H9 (cell line): Measurements from ENCODE around the gene FLT1. TPM values are rescaled to one million over a fixed set of nuclear protein-coding genes. Genes with fewer than 3 reads are reported as not detected.
A peak's percentile ranks its signal among the peaks of the same experiment; 100 is the strongest.

ENCODE experiments used
- DNase-seq: peaks from one replicate; pipeline ENCODE4 v3.0.0-alpha.2; 2017
- H2AFZ ChIP-seq: one replicate; pipeline ENCODE4 v1.6.1; 2013; ENCODE audit warnings: mild to moderate bottlenecking, low read length, control low read depth, moderate library complexity
- H2AK5ac ChIP-seq: 2 replicates; pipeline ENCODE4 v1.6.1; 2013; ENCODE audit warnings: low read length, control low read depth, mixed read lengths; ENCODE audit not compliant: insufficient read length
- H2BK120ac ChIP-seq: one replicate; pipeline ENCODE4 v1.6.1; 2013; ENCODE audit warnings: low read depth, mild to moderate bottlenecking, low read length, control low read depth, inconsistent platforms; ENCODE audit not compliant: poor library complexity, severe bottlenecking
- H2BK12ac ChIP-seq: 2 replicates; pipeline ENCODE4 v1.6.1; 2013; ENCODE audit warnings: low read length, control low read depth, mixed read lengths, low read depth; ENCODE audit not compliant: insufficient read length
- H2BK15ac ChIP-seq: 2 replicates; pipeline ENCODE4 v1.6.1; 2013; ENCODE audit warnings: low read depth, low read length, control low read depth
- H2BK20ac ChIP-seq: one replicate; pipeline ENCODE4 v1.6.1; 2013; ENCODE audit warnings: low read depth, mild to moderate bottlenecking, low read length, control low read depth, inconsistent platforms; ENCODE audit not compliant: poor library complexity, severe bottlenecking
- H2BK5ac ChIP-seq: 2 replicates; pipeline ENCODE4 v1.6.1; 2013; ENCODE audit warnings: low read length, control low read depth, mixed read lengths; ENCODE audit not compliant: insufficient read length
- H3K14ac ChIP-seq: 2 replicates; pipeline ENCODE4 v1.6.1; 2013; ENCODE audit warnings: low read length, control low read depth; ENCODE audit not compliant: insufficient read depth
- H3K18ac ChIP-seq: 2 replicates; pipeline ENCODE4 v1.6.1; 2013; ENCODE audit warnings: low read depth, mild to moderate bottlenecking, mixed read lengths, low read length, control low read depth; ENCODE audit not compliant: insufficient read length
- H3K23ac ChIP-seq: 2 replicates; pipeline ENCODE4 v1.6.1; 2013; ENCODE audit warnings: low read length, control low read depth, mixed read lengths, low read depth; ENCODE audit not compliant: insufficient read length
- H3K23me2 ChIP-seq: 2 replicates; pipeline ENCODE4 v1.6.1; 2013; ENCODE audit warnings: low read depth, mild to moderate bottlenecking, mixed read lengths, low read length, control low read depth; ENCODE audit not compliant: insufficient read length, poor library complexity, severe bottlenecking
- H3K27ac ChIP-seq: 2 replicates; pipeline ENCODE4 v1.5.1; 2013; ENCODE audit warnings: low read length, control low read depth, mixed read lengths, low read depth; ENCODE audit not compliant: insufficient read length
- H3K27me3 ChIP-seq: 2 replicates; pipeline ENCODE4 v1.6.1; 2013; ENCODE audit warnings: low read length, control low read depth, inconsistent platforms; ENCODE audit not compliant: insufficient read depth
- H3K4ac ChIP-seq: 2 replicates; pipeline ENCODE4 v1.6.1; 2013; ENCODE audit warnings: low read depth, mild to moderate bottlenecking, control low read depth, inconsistent platforms, low read length, moderate library complexity
- H3K4me1 ChIP-seq: 2 replicates; pipeline ENCODE4 v1.6.1; 2013; ENCODE audit warnings: low read length, control low read depth, inconsistent platforms; ENCODE audit not compliant: insufficient read depth
- H3K4me2 ChIP-seq: 2 replicates; pipeline ENCODE4 v1.6.1; 2013; ENCODE audit warnings: low read length, control low read depth, mixed read lengths; ENCODE audit not compliant: insufficient read length, insufficient read depth
- H3K56ac ChIP-seq: 2 replicates; pipeline ENCODE4 v1.6.1; 2013; ENCODE audit warnings: low read depth, mild to moderate bottlenecking, mixed read lengths, low read length, control low read depth; ENCODE audit not compliant: insufficient read length
- H3K79me1 ChIP-seq: 2 replicates; pipeline ENCODE4 v1.6.1; 2013; ENCODE audit warnings: low read depth, mild to moderate bottlenecking, moderate library complexity, low read length, control low read depth, inconsistent platforms; ENCODE audit not compliant: insufficient read depth, poor library complexity, severe bottlenecking
- H3K79me2 ChIP-seq: 2 replicates; pipeline ENCODE4 v1.6.1; 2013; ENCODE audit warnings: low read length, control low read depth, inconsistent platforms; ENCODE audit not compliant: insufficient read depth
- H3K9ac ChIP-seq: 2 replicates; pipeline ENCODE4 v1.6.1; 2013; ENCODE audit warnings: low read length, control low read depth, mixed read lengths; ENCODE audit not compliant: insufficient read length; ENCODE audit errors: extremely low read depth
- H3K9me3 ChIP-seq: one replicate; pipeline ENCODE4 v1.6.1; 2013; ENCODE audit warnings: low read depth, low read length, inconsistent platforms; ENCODE audit not compliant: control insufficient read depth
- H3T11ph ChIP-seq: one replicate; pipeline ENCODE4 v1.6.1; 2013; ENCODE audit warnings: mild to moderate bottlenecking, low read length, control low read depth, inconsistent platforms
- H4K20me1 ChIP-seq: one replicate; pipeline ENCODE4 v1.6.1; 2013; ENCODE audit not compliant: control insufficient read depth, insufficient read length, insufficient read depth
- H4K5ac ChIP-seq: 2 replicates; pipeline ENCODE4 v1.6.1; 2013; ENCODE audit warnings: low read depth, mild to moderate bottlenecking, mixed read lengths, low read length, control low read depth; ENCODE audit not compliant: insufficient read length
- H4K8ac ChIP-seq: replicated peaks from 2 replicates; pipeline ENCODE4 v1.6.1; 2013; ENCODE audit warnings: low read length, control low read depth, mixed read lengths, low read depth; ENCODE audit not compliant: insufficient read length
- H4K91ac ChIP-seq: 2 replicates; pipeline ENCODE4 v1.6.1; 2013; ENCODE audit warnings: low read depth, mild to moderate bottlenecking, moderate library complexity, mixed read lengths, low read length, control low read depth; ENCODE audit not compliant: insufficient read length
- H3K27ac Mint-ChIP-seq, 3 experiments: 2 replicates in 2 of 3; 3 replicates in 1 of 3; pipeline ENCODE4 v1.8.0; 2020 to 2021; ENCODE audit warnings: mixed read lengths in 3 of 3, mild to moderate bottlenecking in 1 of 3, moderate library complexity in 1 of 3
- H3K27me3 Mint-ChIP-seq: 2 replicates; pipeline ENCODE4 v1.8.0; 2021; ENCODE audit warnings: low read depth, mild to moderate bottlenecking, moderate library complexity, mixed read lengths
- H3K36me3 Mint-ChIP-seq, 3 experiments: 2 replicates in 2 of 3; 3 replicates in 1 of 3; pipeline ENCODE4 v1.8.0; 2020 to 2021; ENCODE audit warnings: low read depth in 3 of 3, mixed read lengths in 3 of 3; ENCODE audit not compliant: insufficient read depth in 1 of 3
- H3K4me1 Mint-ChIP-seq, 2 experiments: 2 replicates each; pipeline ENCODE4 v1.8.0; 2020; ENCODE audit warnings: mixed read lengths in 2 of 2
- H3K4me3 Mint-ChIP-seq, 2 experiments: 2 replicates in 1 of 2; 3 replicates in 1 of 2; pipeline ENCODE4 v1.8.0; 2020 to 2021; ENCODE audit warnings: mild to moderate bottlenecking in 2 of 2, mixed read lengths in 2 of 2, moderate library complexity in 1 of 2
- H3K9me3 Mint-ChIP-seq, 2 experiments: 2 replicates in 1 of 2; 3 replicates in 1 of 2; pipeline ENCODE4 v1.8.0; 2020; ENCODE audit warnings: mild to moderate bottlenecking in 2 of 2, mixed read lengths in 2 of 2, moderate library complexity in 1 of 2
- WGBS: extraction: QIAGEN DNeasy Blood & Tissue Kit; methylation state at CpG from one replicate; pipeline ENCODE4 v1.1.7; 2013; ENCODE audit warnings: missing lambda C conversion rate, low lambda C conversion rate, mixed read lengths; ENCODE audit not compliant: insufficient read length; ENCODE audit errors: extremely low coverage; 5-methylcytosine and 5-hydroxymethylcytosine counted together
- total RNA-seq: library from RNA; stranded (reverse); gene quantifications from 2 replicates; pipeline ENCODE4 v1.2.1, GENCODE V29; 2021
- TF ChIP-seq, protein P1 (sequence below): fragments of 200-600 bp; sonication (generic); conservative IDR thresholded peaks from 3 replicates; pipeline ENCODE4 v1.8.0; 2021; ENCODE audit warnings: antibody characterized with exemption, mild to moderate bottlenecking

FLT1 gene
- total RNA-seq, 1 experiment from 2014 or later: 84.1 TPM

DNA sequence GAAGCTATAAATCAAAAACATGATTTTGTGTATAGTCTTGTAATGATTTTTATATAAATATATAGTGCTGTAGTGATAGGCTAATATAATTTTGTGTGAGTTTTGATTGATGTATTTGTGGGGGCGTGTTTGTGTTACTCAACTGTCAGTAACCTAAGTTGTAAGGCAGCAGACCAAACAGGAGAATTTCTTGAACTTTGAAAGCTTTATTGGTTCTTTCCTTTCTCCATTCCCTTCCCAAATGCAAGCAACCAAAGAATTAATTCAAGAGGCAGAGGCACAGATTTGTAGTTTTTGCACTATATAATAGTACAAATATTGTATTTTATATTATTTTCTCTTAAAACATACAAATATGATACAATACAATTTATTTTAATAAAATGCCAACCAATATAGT is 109.6 kb downstream of the FLT1 start:
- H3K4me1 Mint-ChIP-seq: peaks cover 35% of the 10 kb centered on the region in 2 experiments
- no peaks in the 10 kb centered on the region for H3K79me1 ChIP-seq
- WGBS: no CpG with 5 or more reads among the region's 1 CpG

More for the DNA sequence above, 109.6 kb downstream of the FLT1 start:
- H2AK5ac ChIP-seq: no peak overlapping the region
- no peak overlapping the region for H4K91ac ChIP-seq
- no peak overlapping the region for H2AFZ ChIP-seq
- no peak overlapping the region for H2BK20ac ChIP-seq
- H4K5ac ChIP-seq: no peak overlapping the region
- H3T11ph ChIP-seq: no peak overlapping the region
- no peaks in the 10 kb centered on the region for H3K23me2 ChIP-seq
- no peak overlapping the region for H3K27ac ChIP-seq
- H3K9ac ChIP-seq: no peak overlapping the region
- H3K18ac ChIP-seq: no peak overlapping the region
- H3K9me3 ChIP-seq: no peaks in the 10 kb centered on the region
- no peak overlapping the region for H3K23ac ChIP-seq
- no peak overlapping the region for H3K4me2 ChIP-seq
- no peak overlapping the region for H2BK12ac ChIP-seq
- H3K4ac ChIP-seq: no peak overlapping the region
- H3K79me2 ChIP-seq: no peaks in the 10 kb centered on the region
- H3K27ac Mint-ChIP-seq: 0 out of 7 replicates have a peak overlapping the region, but pooled peaks of 1 of the 3 experiments have one; percentile 11
- no peaks in the 10 kb centered on the region for H3K9me3 Mint-ChIP-seq
- H3K27me3 Mint-ChIP-seq: no peaks in the 10 kb centered on the region
- H3K27me3 ChIP-seq: no peaks in the 10 kb centered on the region
- no peak overlapping the region for H2BK120ac ChIP-seq
- DNase-seq: no peak
- H3K56ac ChIP-seq: no peak overlapping the region
- H4K8ac ChIP-seq: no peak overlapping the region
- no peak overlapping the region for H2BK15ac ChIP-seq
- H3K4me1 ChIP-seq: no peaks in the 10 kb centered on the region
- no peak overlapping the region for H3K14ac ChIP-seq
- H3K4me3 Mint-ChIP-seq: no peak overlapping the region
- TF ChIP-seq, protein P1, sequence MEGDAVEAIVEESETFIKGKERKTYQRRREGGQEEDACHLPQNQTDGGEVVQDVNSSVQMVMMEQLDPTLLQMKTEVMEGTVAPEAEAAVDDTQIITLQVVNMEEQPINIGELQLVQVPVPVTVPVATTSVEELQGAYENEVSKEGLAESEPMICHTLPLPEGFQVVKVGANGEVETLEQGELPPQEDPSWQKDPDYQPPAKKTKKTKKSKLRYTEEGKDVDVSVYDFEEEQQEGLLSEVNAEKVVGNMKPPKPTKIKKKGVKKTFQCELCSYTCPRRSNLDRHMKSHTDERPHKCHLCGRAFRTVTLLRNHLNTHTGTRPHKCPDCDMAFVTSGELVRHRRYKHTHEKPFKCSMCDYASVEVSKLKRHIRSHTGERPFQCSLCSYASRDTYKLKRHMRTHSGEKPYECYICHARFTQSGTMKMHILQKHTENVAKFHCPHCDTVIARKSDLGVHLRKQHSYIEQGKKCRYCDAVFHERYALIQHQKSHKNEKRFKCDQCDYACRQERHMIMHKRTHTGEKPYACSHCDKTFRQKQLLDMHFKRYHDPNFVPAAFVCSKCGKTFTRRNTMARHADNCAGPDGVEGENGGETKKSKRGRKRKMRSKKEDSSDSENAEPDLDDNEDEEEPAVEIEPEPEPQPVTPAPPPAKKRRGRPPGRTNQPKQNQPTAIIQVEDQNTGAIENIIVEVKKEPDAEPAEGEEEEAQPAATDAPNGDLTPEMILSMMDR: no peak
- H4K20me1 ChIP-seq: no peaks in the 10 kb centered on the region
- no peak overlapping the region for H2BK5ac ChIP-seq
- H3K36me3 Mint-ChIP-seq: peaks cover 23 to 59% (median 39%) of the 10 kb centered on the region in 3 experiments; a peak in 6 of 7 replicates
